Measurements from ENCODE around the gene PATZ1.
A peak's percentile ranks its signal among the peaks of the same experiment; 100 is the strongest.
"Not testable (repeated sequence)": the region's sequence is repeated elsewhere in the genome, so short reads cannot be mapped to it uniquely, and the experiment has no call there.

Gene PATZ1

GRCh38 chr22:31343235-31344191, 2.6 kb downstream of the PATZ1 start:
- DNase-seq = peak; percentile 56

- DNase-seq = no peak
Measured at GRCh38 chr22:31342389-31343140, 3.6 kb downstream of the PATZ1 start.

GRCh38 chr22:31341386-31342088, 4.6 kb downstream of the PATZ1 start:
- DNase-seq = no peak

GRCh38 chr22:31340765-31341247, 5.3 kb downstream of the PATZ1 start:
- DNase-seq = peak; percentile 15

- DNase-seq = no peak
Measured at GRCh38 chr22:31340360-31340759, 5.8 kb downstream of the PATZ1 start.

- no peak for DNase-seq
Measured at GRCh38 chr22:31339148-31339832, 6.9 kb downstream of the PATZ1 start.

- peak; percentile 54 for DNase-seq
Measured at GRCh38 chr22:31337178-31337577, 9.0 kb downstream of the PATZ1 start.

GRCh38 chr22:31334329-31334728, 11.8 kb downstream of the PATZ1 start:
- DNase-seq = no peak

GRCh38 chr22:31333641-31334040, 12.5 kb downstream of the PATZ1 start:
- no peak for DNase-seq

GRCh38 chr22:31332886-31333285, 13.3 kb downstream of the PATZ1 start:
- DNase-seq = no peak

GRCh38 chr22:31332010-31332409, 14.1 kb downstream of the PATZ1 start:
- no peak for DNase-seq

- peak; percentile 17 for DNase-seq
Measured at GRCh38 chr22:31329453-31330215, 16.5 kb downstream of the PATZ1 start.

- DNase-seq = no peak
Measured at GRCh38 chr22:31329029-31329428, 17.1 kb downstream of the PATZ1 start.

- DNase-seq = no peak
Measured at GRCh38 chr22:31328544-31328960, 17.6 kb downstream of the PATZ1 start.

GRCh38 chr22:31327806-31328543, 18.2 kb downstream of the PATZ1 start:
- DNase-seq = no peak

- no peak for DNase-seq
Measured at GRCh38 chr22:31326877-31327276, 19.3 kb downstream of the PATZ1 start.

GRCh38 chr22:31323578-31324550, 22.3 kb downstream of the PATZ1 start:
- no peak for DNase-seq

- no peak for DNase-seq
Measured at GRCh38 chr22:31321421-31321820, 24.7 kb downstream of the PATZ1 start.

- DNase-seq = not testable (repeated sequence)
Measured at GRCh38 chr22:31314220-31314619, 31.9 kb downstream of the PATZ1 start.
